ENCODE measurements around the gene NUMA1.

Gene NUMA1

GRCh38 chr11:72018171-72018570 is 62.2 kb downstream of the NUMA1 start:
- DNase-seq (ENCODE audit: low read depth in 2 of 3, low spot score in 1 of 3), result no peak

- DNase-seq (ENCODE audit: low read depth in 2 of 3, low spot score in 1 of 3), result no peak
Observed at GRCh38 chr11:72015511-72016061, 64.8 kb downstream of the NUMA1 start.

- no peak for DNase-seq (ENCODE audit: low read depth in 2 of 3, low spot score in 1 of 3)
Observed at GRCh38 chr11:72014761-72015320, 65.5 kb downstream of the NUMA1 start.

- DNase-seq (ENCODE audit: low read depth in 2 of 3, low spot score in 1 of 3), result no peak
Observed at GRCh38 chr11:72013765-72014711, 66.3 kb downstream of the NUMA1 start.

GRCh38 chr11:72012897-72013721 is 67.2 kb downstream of the NUMA1 start:
- no peak for DNase-seq (ENCODE audit: low read depth in 2 of 3, low spot score in 1 of 3)

GRCh38 chr11:72012091-72012630 is 68.2 kb downstream of the NUMA1 start:
- DNase-seq (ENCODE audit: low read depth in 2 of 3, low spot score in 1 of 3), result no peak

- DNase-seq (ENCODE audit: low read depth in 2 of 3, low spot score in 1 of 3), result no peak
Observed at GRCh38 chr11:72010529-72011233, 69.7 kb downstream of the NUMA1 start.

GRCh38 chr11:72009156-72009555 is 71.2 kb downstream of the NUMA1 start:
- no peak for DNase-seq (ENCODE audit: low read depth in 2 of 3, low spot score in 1 of 3)

GRCh38 chr11:72008728-72009127 is 71.6 kb downstream of the NUMA1 start:
- no peak for DNase-seq (ENCODE audit: low read depth in 2 of 3, low spot score in 1 of 3)

GRCh38 chr11:72007587-72007986 is 72.8 kb downstream of the NUMA1 start:
- no peak for DNase-seq (ENCODE audit: low read depth in 2 of 3, low spot score in 1 of 3)

- no peak for DNase-seq (ENCODE audit: low read depth in 2 of 3, low spot score in 1 of 3)
Observed at GRCh38 chr11:72007089-72007476, 73.3 kb downstream of the NUMA1 start.

GRCh38 chr11:72006309-72007088 is 73.8 kb downstream of the NUMA1 start:
- no peak for DNase-seq (ENCODE audit: low read depth in 2 of 3, low spot score in 1 of 3)

- no peak for DNase-seq (ENCODE audit: low read depth in 2 of 3, low spot score in 1 of 3)
Observed at GRCh38 chr11:72005347-72006260, 74.7 kb downstream of the NUMA1 start.

GRCh38 chr11:72004515-72005346 is 75.6 kb downstream of the NUMA1 start:
- no peak for DNase-seq (ENCODE audit: low read depth in 2 of 3, low spot score in 1 of 3)

- DNase-seq (ENCODE audit: low read depth in 2 of 3, low spot score in 1 of 3), result no peak
Observed at GRCh38 chr11:72003776-72004171, 76.6 kb downstream of the NUMA1 start.

- no peak for DNase-seq (ENCODE audit: low read depth in 2 of 3, low spot score in 1 of 3)
Observed at GRCh38 chr11:72002841-72003775, 77.2 kb downstream of the NUMA1 start.
